GM18498 (cell line): ENCODE results near the gene L1CAM.

Experiments
- ATAC-seq: cut with Tn5 transposase; IDR thresholded peaks from one replicate; pipeline ENCODE4 v1.9.1; 2021; ENCODE audit warnings: mild to moderate bottlenecking, moderate library complexity; ENCODE audit not compliant: unreplicated experiment

Gene L1CAM

GRCh38 chrX:153813161-153813560 is 72.8 kb downstream of the L1CAM start:
- no peak for ATAC-seq

GRCh38 chrX:153812220-153812619 is 73.8 kb downstream of the L1CAM start:
- ATAC-seq, result no peak
